ENCODE measurements around the gene LOC101059915.
A peak's percentile ranks its signal among the peaks of the same experiment; 100 is the strongest.
"Not testable (repeated sequence)": the region's sequence is repeated elsewhere in the genome, so short reads cannot be mapped to it uniquely, and the experiment has no call there.

The LOC101059915 gene

GRCh38 chrX:71640002-71640401, 27.3 kb upstream of the LOC101059915 start:
- DNase-seq (ENCODE audit: low read depth in 2 of 2), result no peak

GRCh38 chrX:71644406-71644805, 22.9 kb upstream of the LOC101059915 start:
- DNase-seq (ENCODE audit: low read depth in 2 of 2), result not testable (repeated sequence)

GRCh38 chrX:71650333-71650969, 16.9 kb upstream of the LOC101059915 start:
- no peak for DNase-seq (ENCODE audit: low read depth in 2 of 2)

GRCh38 chrX:71652405-71652804, 14.9 kb upstream of the LOC101059915 start:
- DNase-seq (ENCODE audit: low read depth in 2 of 2), result peak in 1 of 2 donors; percentile 32

- DNase-seq (ENCODE audit: low read depth in 2 of 2), result no peak
Measured at GRCh38 chrX:71653344-71653743, 14.0 kb upstream of the LOC101059915 start.

GRCh38 chrX:71657267-71657666, 10.1 kb upstream of the LOC101059915 start:
- DNase-seq (ENCODE audit: low read depth in 2 of 2), result no peak

- DNase-seq (ENCODE audit: low read depth in 2 of 2), result no peak
Measured at GRCh38 chrX:71659342-71659741, 8.0 kb upstream of the LOC101059915 start.

GRCh38 chrX:71659959-71660358, 7.4 kb upstream of the LOC101059915 start:
- no peak for DNase-seq (ENCODE audit: low read depth in 2 of 2)

GRCh38 chrX:71660562-71661416, 6.6 kb upstream of the LOC101059915 start:
- no peak for DNase-seq (ENCODE audit: low read depth in 2 of 2)

- DNase-seq (ENCODE audit: low read depth in 2 of 2), result no peak
Measured at GRCh38 chrX:71661919-71662318, 5.4 kb upstream of the LOC101059915 start.

GRCh38 chrX:71662654-71663053, 4.7 kb upstream of the LOC101059915 start:
- not testable (repeated sequence) for DNase-seq (ENCODE audit: low read depth in 2 of 2)

GRCh38 chrX:71663238-71663637, 4.1 kb upstream of the LOC101059915 start:
- peak; percentile 39 to 41 for DNase-seq (ENCODE audit: low read depth in 2 of 2)

GRCh38 chrX:71664202-71664601, 3.1 kb upstream of the LOC101059915 start:
- DNase-seq (ENCODE audit: low read depth in 2 of 2), result not testable (repeated sequence)

- no peak for DNase-seq (ENCODE audit: low read depth in 2 of 2)
Measured at GRCh38 chrX:71664889-71665491, 2.4 kb upstream of the LOC101059915 start.

GRCh38 chrX:71665747-71666146, 1.6 kb upstream of the LOC101059915 start:
- no peak for DNase-seq (ENCODE audit: low read depth in 2 of 2)

GRCh38 chrX:71666240-71667223, 814 bp upstream of the LOC101059915 start:
- DNase-seq (ENCODE audit: low read depth in 2 of 2), result no peak

GRCh38 chrX:71668248-71668595, 876 bp downstream of the LOC101059915 start:
- DNase-seq (ENCODE audit: low read depth in 2 of 2), result no peak

- DNase-seq (ENCODE audit: low read depth in 2 of 2), result no peak
Measured at GRCh38 chrX:71669492-71669891, 2.1 kb downstream of the LOC101059915 start.

- DNase-seq (ENCODE audit: low read depth in 2 of 2), result not testable (repeated sequence)
Measured at GRCh38 chrX:71669947-71670346, 2.6 kb downstream of the LOC101059915 start.

GRCh38 chrX:71671043-71671780, 3.9 kb downstream of the LOC101059915 start:
- peak in 1 of 2 donors; percentile 32 for DNase-seq (ENCODE audit: low read depth in 2 of 2)

- DNase-seq (ENCODE audit: low read depth in 2 of 2), result no peak
Measured at GRCh38 chrX:71671938-71672337, 4.6 kb downstream of the LOC101059915 start.
